Mucosa of rectum (tissue), 2 donors: ENCODE measurements around the gene DBNDD2.

ENCODE experiments used
- H3K27ac ChIP-seq, 2 donors: one replicate each; pipeline ENCODE4 v1.7.0; 2013; ENCODE audit warnings: inconsistent platforms in 2 of 2, low read depth in 2 of 2, low read length in 2 of 2
- H3K27me3 ChIP-seq, 2 donors: one replicate each; pipeline ENCODE4 v1.7.0; 2013; ENCODE audit warnings: low read length in 2 of 2; ENCODE audit not compliant: control insufficient read depth in 2 of 2, insufficient read depth in 2 of 2
- H3K36me3 ChIP-seq, 2 donors: one replicate each; pipeline ENCODE4 v1.7.0; 2013; ENCODE audit warnings: low read length in 2 of 2; ENCODE audit not compliant: control insufficient read depth in 2 of 2, insufficient read depth in 2 of 2
- H3K4me1 ChIP-seq, 2 donors: one replicate each; pipeline ENCODE4 v1.7.0; 2013; ENCODE audit warnings: low read length in 2 of 2, mild to moderate bottlenecking in 1 of 2; ENCODE audit not compliant: control insufficient read depth in 2 of 2, insufficient read depth in 2 of 2
- H3K4me3 ChIP-seq, 2 donors: one replicate each; pipeline ENCODE4 v1.7.0; 2013; ENCODE audit warnings: low read length in 2 of 2
- H3K9ac ChIP-seq, 2 donors: one replicate each; pipeline ENCODE4 v1.7.0; 2013; ENCODE audit warnings: low read length in 2 of 2, low read depth in 1 of 2, mild to moderate bottlenecking in 1 of 2
- H3K9me3 ChIP-seq, 2 donors: one replicate each; pipeline ENCODE4 v1.7.0; 2013; ENCODE audit warnings: low read length in 2 of 2; ENCODE audit not compliant: control insufficient read depth in 2 of 2
- donor health status: healthy.
- donor health status: Normal muscosa, but diverticular disease.

DBNDD2 gene

DNA sequence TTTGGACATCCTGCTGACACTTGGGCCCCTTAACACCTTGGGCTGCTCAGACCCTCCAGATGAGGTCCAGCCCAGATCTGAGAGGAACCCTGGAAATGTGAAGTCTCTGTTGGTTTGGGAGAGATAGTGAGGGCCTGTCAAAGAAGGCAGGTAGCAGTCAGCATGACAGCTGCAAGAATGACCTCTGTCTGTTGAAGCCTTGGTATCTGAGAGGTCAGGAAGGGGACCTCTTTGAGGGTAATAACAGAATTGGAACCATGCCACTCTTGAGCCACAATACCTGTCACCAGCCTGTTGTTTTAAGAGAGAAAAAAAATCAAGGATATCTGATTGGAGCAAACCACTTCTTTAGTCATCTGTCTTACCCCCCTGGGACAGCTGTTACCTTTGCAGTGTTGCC, 41.0 kb upstream of the DBNDD2 start:
- H3K4me3 ChIP-seq: no peak overlapping the region
- H3K27me3 ChIP-seq: no peaks in the 10 kb centered on the region
- no peak overlapping the region for H3K27ac ChIP-seq
- H3K36me3 ChIP-seq: peaks cover 25 to 30% of the 10 kb centered on the region in 2 donors
- no peaks in the 10 kb centered on the region for H3K9me3 ChIP-seq
- peaks cover 23 to 28% of the 10 kb centered on the region in 2 donors for H3K4me1 ChIP-seq
- no peak overlapping the region for H3K9ac ChIP-seq

DNA sequence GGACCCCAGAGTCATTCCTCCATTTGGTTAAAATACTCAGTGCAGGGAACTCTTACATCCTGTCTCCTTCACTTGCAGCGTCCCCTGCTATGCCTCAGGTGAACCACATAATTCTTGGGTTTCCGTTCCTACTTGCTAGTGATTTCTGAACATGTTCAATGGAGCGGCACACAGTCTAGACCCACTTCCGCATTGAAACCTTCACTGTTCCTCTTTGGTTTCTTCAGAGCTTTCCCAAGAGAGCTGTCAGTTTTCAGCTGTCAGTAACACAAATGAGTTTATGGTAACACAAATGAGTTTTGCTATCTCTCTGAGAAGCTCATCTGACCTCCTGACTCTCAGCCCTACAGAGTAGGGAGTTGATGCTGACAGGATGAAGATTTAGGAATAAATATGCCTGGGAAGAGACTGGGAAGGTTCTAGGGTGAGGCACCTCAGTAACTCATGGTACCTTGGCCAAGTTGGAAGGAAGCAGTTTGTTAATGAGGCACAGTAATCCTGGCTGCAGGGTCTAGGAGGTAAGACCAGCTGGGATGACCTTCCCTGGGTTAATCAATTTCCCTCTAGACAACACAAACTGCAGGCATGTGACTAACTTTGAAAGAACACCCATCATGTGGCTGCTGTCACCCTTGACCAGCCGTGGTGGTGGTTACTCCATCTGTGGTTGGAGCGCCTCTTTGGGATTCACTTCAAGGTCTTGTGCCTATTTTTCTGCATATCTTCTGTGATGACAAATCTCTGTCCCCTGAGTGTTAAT, 39.7 kb upstream of the DBNDD2 start:
- Histone ChIP-seq H3K4me1 (peaks cover 19 to 30% of the 10 kb centered on the region in 2 donors), H3K27ac (peak overlapping the region; percentile 43 to 64), H3K9ac (peak overlapping the region in 1 of 2 donors; percentile 43), H3K36me3 (peaks cover 25 to 30% of the 10 kb centered on the region in 2 donors), H3K4me3 (peak overlapping the region; percentile 12 to 41), H3K27me3 (no peaks in the 10 kb centered on the region), H3K9me3 (no peaks in the 10 kb centered on the region)

DNA sequence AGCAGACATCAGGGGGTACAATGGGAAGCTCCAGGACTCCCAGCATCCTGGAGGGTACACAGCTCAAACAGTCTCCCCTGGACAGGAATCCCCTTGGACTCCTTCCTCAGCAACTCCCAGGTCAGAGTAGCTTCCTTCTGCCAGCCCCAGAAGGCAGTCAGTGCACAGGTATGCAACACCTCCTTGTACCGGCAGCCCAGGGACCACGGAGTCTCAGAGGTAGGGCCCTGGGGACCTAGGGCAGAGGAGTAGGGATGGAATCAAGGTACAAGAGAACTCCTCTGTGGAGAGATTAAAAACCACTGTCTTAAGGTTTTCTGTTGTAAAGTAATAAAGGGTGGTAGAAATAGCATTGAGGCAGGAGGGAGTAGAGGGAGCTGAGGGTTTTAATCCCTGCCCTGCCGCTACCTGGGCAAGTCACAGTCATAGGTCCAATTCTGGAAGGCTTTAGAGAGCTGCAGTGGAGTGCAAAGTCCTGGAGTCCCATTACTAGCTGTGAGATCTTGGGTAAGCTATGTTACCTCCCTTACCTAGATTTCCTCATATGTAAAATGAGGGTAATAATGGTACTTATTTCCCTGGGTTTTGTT, 37.4 kb upstream of the DBNDD2 start:
- H3K9ac ChIP-seq: no peak overlapping the region
- H3K27me3 ChIP-seq: no peaks in the 10 kb centered on the region
- H3K27ac ChIP-seq: no peak overlapping the region
- no peaks in the 10 kb centered on the region for H3K9me3 ChIP-seq
- no peak overlapping the region for H3K4me3 ChIP-seq
- H3K36me3 ChIP-seq: peaks cover 22 to 25% of the 10 kb centered on the region in 2 donors
- H3K4me1 ChIP-seq: peaks cover 4 to 25% of the 10 kb centered on the region in 2 donors

DNA sequence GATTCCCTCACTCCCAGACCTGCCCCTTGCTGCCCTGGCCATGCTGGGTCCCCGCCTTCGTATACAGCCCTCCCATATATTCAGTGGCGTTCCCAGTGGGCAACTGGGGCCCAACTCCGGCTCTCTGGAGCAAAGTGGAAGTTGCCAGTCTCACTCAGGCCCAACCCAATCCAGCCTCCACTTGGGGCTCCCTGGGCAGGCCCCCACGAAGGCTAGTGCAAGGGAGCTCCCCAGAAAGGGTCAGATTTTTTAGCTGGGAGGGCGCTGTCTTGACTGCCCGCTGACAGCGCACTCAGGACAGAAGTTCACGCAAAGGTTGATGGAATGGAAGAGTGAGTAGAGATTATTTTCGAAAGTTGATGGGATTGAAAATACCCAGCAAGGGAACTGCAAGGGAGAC, 35.8 kb upstream of the DBNDD2 start:
- no peaks in the 10 kb centered on the region for H3K27me3 ChIP-seq
- H3K9me3 ChIP-seq: no peaks in the 10 kb centered on the region
- peaks cover 4 to 22% of the 10 kb centered on the region in 2 donors for H3K4me1 ChIP-seq
- no peak overlapping the region for H3K9ac ChIP-seq
- H3K4me3 ChIP-seq: no peak overlapping the region
- H3K27ac ChIP-seq: peak overlapping the region in 1 of 2 donors; percentile 16
- peaks cover 9 to 11% of the 10 kb centered on the region in 2 donors for H3K36me3 ChIP-seq

DNA sequence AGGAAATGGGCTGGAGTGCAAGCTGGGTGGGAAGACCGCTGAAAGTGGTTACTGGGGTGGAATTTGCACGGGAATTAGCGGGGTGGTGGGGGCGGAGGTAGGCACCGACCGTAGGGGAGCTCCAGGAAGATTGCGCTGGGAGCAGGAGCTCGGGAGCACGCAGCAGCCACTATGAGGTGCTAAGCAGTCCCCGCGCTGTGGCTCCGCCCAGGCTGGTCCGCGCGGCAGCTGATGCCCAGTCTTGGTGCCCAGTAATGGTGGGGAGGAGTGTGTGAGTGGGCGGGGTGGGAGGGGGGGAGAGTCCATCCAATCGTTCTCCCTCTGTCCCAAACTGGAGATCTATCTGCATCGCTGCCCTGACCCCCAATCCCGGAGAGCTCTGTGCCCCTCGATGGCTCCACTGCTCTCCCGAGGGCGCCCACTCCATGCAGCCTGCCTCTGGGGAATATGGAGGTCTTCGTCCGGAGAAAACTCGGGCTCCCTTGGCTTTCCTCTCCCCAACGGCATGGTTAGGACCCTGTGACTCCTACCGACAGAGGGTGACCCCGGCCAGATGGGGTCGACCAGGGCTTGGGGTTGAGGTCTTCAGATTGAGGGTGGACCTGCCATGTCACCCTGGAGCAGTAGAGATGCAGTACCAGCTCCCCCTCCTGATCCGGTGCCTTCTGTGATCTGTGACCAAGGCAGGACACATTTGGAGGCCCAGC, 35.3 kb upstream of the DBNDD2 start:
- Histone ChIP-seq H3K4me3 (peak overlapping the region; percentile 66 to 89), H3K4me1 (peaks cover 4 to 16% of the 10 kb centered on the region in 2 donors), H3K9ac (peak overlapping the region in 1 of 2 donors; percentile 65), H3K36me3 (peaks cover 4 to 8% of the 10 kb centered on the region in 2 donors), H3K27me3 (no peaks in the 10 kb centered on the region), H3K27ac (peak overlapping the region; percentile 74 to 76), H3K9me3 (no peaks in the 10 kb centered on the region)

DNA sequence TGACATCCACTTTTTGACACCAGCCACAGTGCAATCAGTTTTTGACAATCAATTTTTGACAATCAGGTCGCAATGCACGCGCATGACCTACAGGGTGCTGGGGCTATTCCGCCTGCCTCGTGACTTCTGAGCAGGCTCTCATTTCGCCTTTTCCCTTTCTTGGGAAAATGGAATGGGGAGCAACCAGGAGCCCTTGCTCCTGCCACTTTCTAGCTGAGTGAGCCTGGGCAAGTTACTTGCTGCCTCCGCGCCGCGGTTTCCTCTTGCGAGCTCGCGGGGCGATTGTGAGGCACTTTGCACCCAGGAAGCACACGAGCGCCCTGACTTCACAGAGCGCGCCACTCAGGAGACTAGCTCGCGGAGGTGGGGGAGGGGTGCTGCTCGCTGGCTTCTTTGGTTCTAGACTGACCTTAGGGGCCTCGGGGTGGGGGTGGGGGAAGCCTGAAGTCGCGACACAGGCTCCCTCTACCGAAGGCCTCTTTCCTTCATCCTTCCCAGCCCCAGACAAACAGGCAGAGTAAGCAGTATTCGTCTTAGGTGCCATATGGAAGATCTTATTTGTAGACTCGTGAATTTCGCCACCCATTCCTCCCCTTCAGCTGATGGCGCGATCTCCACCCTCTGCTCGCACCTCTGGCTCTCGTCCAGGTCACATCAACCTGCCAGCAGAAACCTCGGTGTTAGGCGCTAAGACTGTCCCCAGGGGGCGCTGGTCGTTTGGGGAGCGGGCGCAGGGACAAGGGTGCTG, 34.6 kb upstream of the DBNDD2 start:
- H3K9me3 ChIP-seq: no peaks in the 10 kb centered on the region
- peak overlapping the region; percentile 65 for H3K9ac ChIP-seq
- H3K27ac ChIP-seq: peak overlapping the region; percentile 74 to 76
- peaks cover 0 to 2% of the 10 kb centered on the region in 2 donors for H3K36me3 ChIP-seq
- H3K4me3 ChIP-seq: peak overlapping the region; percentile 66 to 89
- no peaks in the 10 kb centered on the region for H3K27me3 ChIP-seq
- H3K4me1 ChIP-seq: peaks cover 4 to 14% of the 10 kb centered on the region in 2 donors

DNA sequence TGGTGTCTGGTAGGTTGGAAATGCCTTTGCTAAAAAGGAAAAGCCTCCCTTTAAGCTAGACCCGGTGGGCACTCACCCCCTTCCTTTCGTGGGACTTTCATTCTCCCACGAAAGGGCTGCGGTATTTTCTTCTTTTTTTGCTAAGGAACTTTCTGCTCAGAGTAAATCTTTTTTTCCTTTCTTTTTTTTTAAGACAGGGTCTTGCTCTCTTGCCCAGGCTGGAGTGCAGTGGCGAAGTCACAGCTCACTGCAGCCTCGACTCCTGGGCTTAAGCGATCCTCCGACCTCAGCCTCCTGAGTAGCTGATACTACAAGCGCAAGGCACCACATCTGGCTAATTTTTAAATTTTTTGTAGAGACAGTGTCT, 34.0 kb upstream of the DBNDD2 start:
- no peaks in the 10 kb centered on the region for H3K27me3 ChIP-seq
- peak overlapping the region in 1 of 2 donors; percentile 65 for H3K9ac ChIP-seq
- peak overlapping the region; percentile 74 to 76 for H3K27ac ChIP-seq
- H3K36me3 ChIP-seq: no peaks in the 10 kb centered on the region
- H3K4me1 ChIP-seq: peaks cover 4 to 12% of the 10 kb centered on the region in 2 donors
- H3K4me3 ChIP-seq: peak overlapping the region; percentile 66 to 89
- H3K9me3 ChIP-seq: no peaks in the 10 kb centered on the region

DNA sequence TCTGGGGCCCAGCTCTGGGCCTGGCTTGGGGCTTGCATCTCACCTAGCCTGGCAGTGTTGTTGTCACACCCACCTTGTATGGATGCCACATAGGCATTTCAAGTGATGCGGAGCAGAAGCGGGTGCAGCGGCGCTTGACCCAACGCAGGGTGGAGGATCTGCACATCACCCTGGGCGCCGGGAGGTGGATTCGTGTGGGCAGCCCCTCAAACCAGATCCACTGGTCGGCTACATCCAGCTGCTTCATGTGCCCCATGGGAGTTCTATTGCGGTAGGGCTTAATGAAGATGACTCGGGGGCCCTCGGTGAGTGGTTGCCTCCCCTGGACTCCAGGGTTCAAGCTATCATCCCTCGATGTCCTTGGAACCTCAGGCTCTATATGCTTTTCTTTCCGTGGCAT, 33.1 kb upstream of the DBNDD2 start:
- Histone ChIP-seq H3K27me3 (no peaks in the 10 kb centered on the region), H3K9me3 (no peaks in the 10 kb centered on the region), H3K36me3 (no peaks in the 10 kb centered on the region), H3K27ac (no peak overlapping the region), H3K4me3 (no peak overlapping the region), H3K4me1 (peaks cover 4 to 12% of the 10 kb centered on the region in 2 donors), H3K9ac (no peak overlapping the region)

DNA sequence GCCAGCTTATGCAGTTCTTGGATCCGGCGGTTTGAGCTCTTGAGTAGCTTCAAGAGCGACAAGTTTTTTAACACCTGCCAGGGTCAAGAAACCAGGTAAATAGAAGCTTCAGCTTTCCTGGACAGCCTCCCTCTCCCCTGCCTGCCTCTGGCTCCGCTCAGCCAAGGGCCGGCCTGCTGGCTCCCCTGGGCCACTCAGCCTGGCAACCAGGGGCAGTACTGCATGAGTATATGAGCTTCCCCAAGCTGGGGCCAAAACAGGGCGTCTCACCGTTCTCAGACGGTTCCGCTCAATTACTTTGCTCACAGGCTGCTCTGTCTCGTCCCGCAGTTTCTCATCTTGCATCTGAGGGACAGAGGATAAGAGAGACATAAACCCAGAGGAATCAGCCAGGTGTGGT, 30.8 kb upstream of the DBNDD2 start:
- no peak overlapping the region for H3K27ac ChIP-seq

More for the DNA sequence above, 30.8 kb upstream of the DBNDD2 start:
- H3K9me3 ChIP-seq: no peaks in the 10 kb centered on the region
- H3K9ac ChIP-seq: no peak overlapping the region
- H3K4me1 ChIP-seq: peaks cover 4 to 10% of the 10 kb centered on the region in 2 donors
- H3K36me3 ChIP-seq: no peaks in the 10 kb centered on the region
- no peak overlapping the region for H3K4me3 ChIP-seq
- H3K27me3 ChIP-seq: no peaks in the 10 kb centered on the region
